ENCODE measurements around the gene FAF2.

The FAF2 gene

GRCh38 chr5:176415952-176416924 is 31.9 kb upstream of the FAF2 start, which contains the start of gene CLTB:
CLTB (minus strand) TSS chr5:176416539; CDS start chr5:176416363, 176 bp downstream.
- 2% methylated on average over 69 of the region's 107 CpGs for WGBS
- H3K79me1 ChIP-seq (replicated peaks; ENCODE audit: low read length, poor library complexity, severe bottlenecking) = peaks cover 21% of the 10 kb centered on the region
- H3K27me3 ChIP-seq (ENCODE audit: control insufficient read depth in 1 of 2, insufficient read depth in 1 of 2, low read length in 2 of 2) = peaks cover 0 to 15% of the 10 kb centered on the region in 2 experiments
- peak within 1 kb of the TSS; percentile 59 for H2AK5ac ChIP-seq (ENCODE audit: low read length, severe bottlenecking)
- peaks cover 30% of the 10 kb centered on the region for H3K4me1 ChIP-seq (ENCODE audit: control insufficient read depth, insufficient read depth, low read depth, low read length)
- H2AFZ ChIP-seq (ENCODE audit: low read depth, low read length) = peak within 1 kb of the TSS; percentile 90
- H4K91ac ChIP-seq (ENCODE audit: low read length) = peak within 1 kb of the TSS; percentile 75
- peak within 1 kb of the TSS; percentile 93 for H3K9ac ChIP-seq (ENCODE audit: low read length)
- peak; percentile 80 for DNase-seq
- peak within 1 kb of the TSS; percentile 66 to 84 for H2BK12ac ChIP-seq (ENCODE audit: low read length in 2 of 2)
- peak within 1 kb of the TSS; percentile 10 for H3K27ac ChIP-seq (ENCODE audit: low read length, poor library complexity, severe bottlenecking)
- H3K18ac ChIP-seq (ENCODE audit: low read depth in 1 of 2, low read length in 2 of 2) = peak within 1 kb of the TSS; percentile 90 to 96
- H3K4ac ChIP-seq (ENCODE audit: low read depth in 1 of 2, low read length in 2 of 2) = peak within 1 kb of the TSS in 1 of 2 experiments; percentile 79
- peak within 1 kb of the TSS; percentile 88 to 89 for H3K4me3 ChIP-seq (ENCODE audit: insufficient read depth in 1 of 2, low read depth in 1 of 2, low read length in 2 of 2)
- peak within 1 kb of the TSS; percentile 36 to 84 for H3K14ac ChIP-seq (ENCODE audit: low read length in 2 of 2)
- H3K36me3 ChIP-seq (ENCODE audit: control insufficient read depth in 1 of 2, insufficient read depth in 2 of 2, low read depth in 1 of 2, low read length in 2 of 2) = peaks cover 0 to 5% of the 10 kb centered on the region in 2 experiments
- H2BK120ac ChIP-seq (ENCODE audit: low read depth, low read length) = peak within 1 kb of the TSS; percentile 92
- H2BK5ac ChIP-seq (ENCODE audit: low read depth, low read length, poor library complexity, severe bottlenecking) = peak within 1 kb of the TSS; percentile 63
- peak within 1 kb of the TSS in 1 of 2 experiments; percentile 75 for H3K23ac ChIP-seq (ENCODE audit: low read length in 2 of 2)
- peak within 1 kb of the TSS; percentile 67 for H2BK15ac ChIP-seq (ENCODE audit: low read depth, poor library complexity, severe bottlenecking)
- peak within 1 kb of the TSS; percentile 80 for H3K4me2 ChIP-seq (ENCODE audit: low read length, poor library complexity, severe bottlenecking)
- H4K8ac ChIP-seq (ENCODE audit: low read length) = peak within 1 kb of the TSS; percentile 93
- H3K9me3 ChIP-seq (ENCODE audit: control insufficient read depth, low read length) = no peaks in the 10 kb centered on the region

GRCh38 chr5:176416965-176417364 is 31.2 kb upstream of the FAF2 start:
- H3K4ac ChIP-seq (ENCODE audit: low read depth in 1 of 2, low read length in 2 of 2) = no peak overlapping the region
- no peak overlapping the region for H3K18ac ChIP-seq (ENCODE audit: low read depth in 1 of 2, low read length in 2 of 2)
- no peak overlapping the region for H2AFZ ChIP-seq (ENCODE audit: low read depth, low read length)
- peak overlapping the region; percentile 59 for H2AK5ac ChIP-seq (ENCODE audit: low read length, severe bottlenecking)
- H4K91ac ChIP-seq (ENCODE audit: low read length) = no peak overlapping the region
- H3K27me3 ChIP-seq (ENCODE audit: control insufficient read depth in 1 of 2, insufficient read depth in 1 of 2, low read length in 2 of 2) = peaks cover 0 to 15% of the 10 kb centered on the region in 2 experiments
- no peak overlapping the region for H3K23ac ChIP-seq (ENCODE audit: low read length in 2 of 2)
- H2BK5ac ChIP-seq (ENCODE audit: low read depth, low read length, poor library complexity, severe bottlenecking) = no peak overlapping the region
- peaks cover 0 to 5% of the 10 kb centered on the region in 2 experiments for H3K36me3 ChIP-seq (ENCODE audit: control insufficient read depth in 1 of 2, insufficient read depth in 2 of 2, low read depth in 1 of 2, low read length in 2 of 2)
- H3K27ac ChIP-seq (ENCODE audit: low read length, poor library complexity, severe bottlenecking) = no peak overlapping the region
- H3K9me3 ChIP-seq (ENCODE audit: control insufficient read depth, low read length) = no peaks in the 10 kb centered on the region
- H3K4me2 ChIP-seq (ENCODE audit: low read length, poor library complexity, severe bottlenecking) = no peak overlapping the region
- DNase-seq = no peak
- H3K9ac ChIP-seq (ENCODE audit: low read length) = peak overlapping the region; percentile 93
- H3K4me1 ChIP-seq (ENCODE audit: control insufficient read depth, insufficient read depth, low read depth, low read length) = peaks cover 30% of the 10 kb centered on the region
- H2BK12ac ChIP-seq (ENCODE audit: low read length in 2 of 2) = peak overlapping the region; percentile 11 to 38
- no peak overlapping the region for H2BK120ac ChIP-seq (ENCODE audit: low read depth, low read length)
- WGBS = 90% methylated on average over 11 of the region's 11 CpGs
- H2BK15ac ChIP-seq (ENCODE audit: low read depth, poor library complexity, severe bottlenecking) = no peak overlapping the region
- H3K79me1 ChIP-seq (replicated peaks; ENCODE audit: low read length, poor library complexity, severe bottlenecking) = peaks cover 21% of the 10 kb centered on the region
- peak overlapping the region; percentile 93 for H4K8ac ChIP-seq (ENCODE audit: low read length)
- H3K4me3 ChIP-seq (ENCODE audit: insufficient read depth in 1 of 2, low read depth in 1 of 2, low read length in 2 of 2) = peak overlapping the region in 1 of 2 experiments; percentile 89
- no peak overlapping the region for H3K14ac ChIP-seq (ENCODE audit: low read length in 2 of 2)

DNA sequence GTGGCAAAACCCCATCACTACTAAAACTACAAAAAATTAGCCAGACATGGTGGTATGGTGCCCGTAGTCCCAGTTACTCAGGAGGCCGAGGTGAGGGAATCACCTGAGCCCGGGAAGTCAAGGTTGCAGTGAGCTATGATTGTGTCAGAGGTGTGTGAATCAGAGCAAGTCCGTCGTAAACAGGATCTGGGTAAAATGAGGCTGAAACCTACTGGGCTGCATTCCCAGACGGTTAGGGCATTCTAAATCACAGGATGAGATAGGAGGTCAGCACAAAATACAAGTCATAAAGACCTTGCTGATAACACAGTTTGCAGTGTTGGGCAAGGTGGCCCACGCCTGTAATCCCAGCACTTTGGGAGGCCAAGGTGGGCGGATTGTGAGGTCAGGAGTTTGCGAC is 29.9 kb upstream of the FAF2 start:
- H3K4me2 ChIP-seq (ENCODE audit: low read length, poor library complexity, severe bottlenecking) = no peak overlapping the region
- H3K27me3 ChIP-seq (ENCODE audit: control insufficient read depth in 1 of 2, insufficient read depth in 1 of 2, low read length in 2 of 2) = peaks cover 0 to 15% of the 10 kb centered on the region in 2 experiments
- H2BK12ac ChIP-seq (ENCODE audit: low read length in 2 of 2) = no peak overlapping the region
- no peak overlapping the region for H3K14ac ChIP-seq (ENCODE audit: low read length in 2 of 2)
- H2BK5ac ChIP-seq (ENCODE audit: low read depth, low read length, poor library complexity, severe bottlenecking) = no peak overlapping the region
- H3K36me3 ChIP-seq (ENCODE audit: control insufficient read depth in 1 of 2, insufficient read depth in 2 of 2, low read depth in 1 of 2, low read length in 2 of 2) = no peaks in the 10 kb centered on the region
- peaks cover 26% of the 10 kb centered on the region for H3K4me1 ChIP-seq (ENCODE audit: control insufficient read depth, insufficient read depth, low read depth, low read length)
- no peak overlapping the region for H2BK15ac ChIP-seq (ENCODE audit: low read depth, poor library complexity, severe bottlenecking)
- no peak overlapping the region for H2AK5ac ChIP-seq (ENCODE audit: low read length, severe bottlenecking)
- H2AFZ ChIP-seq (ENCODE audit: low read depth, low read length) = no peak overlapping the region
- no peaks in the 10 kb centered on the region for H3K9me3 ChIP-seq (ENCODE audit: control insufficient read depth, low read length)
- no peak overlapping the region for H3K4me3 ChIP-seq (ENCODE audit: insufficient read depth in 1 of 2, low read depth in 1 of 2, low read length in 2 of 2)
- H3K9ac ChIP-seq (ENCODE audit: low read length) = no peak overlapping the region
- H4K91ac ChIP-seq (ENCODE audit: low read length) = no peak overlapping the region
- peaks cover 13% of the 10 kb centered on the region for H3K79me1 ChIP-seq (replicated peaks; ENCODE audit: low read length, poor library complexity, severe bottlenecking)
- 87% methylated on average over 9 of the region's 9 CpGs for whole genome bisulfite sequencing
- H3K27ac ChIP-seq (ENCODE audit: low read length, poor library complexity, severe bottlenecking) = no peak overlapping the region
- H4K8ac ChIP-seq (ENCODE audit: low read length) = no peak overlapping the region
- no peak overlapping the region for H3K4ac ChIP-seq (ENCODE audit: low read depth in 1 of 2, low read length in 2 of 2)
- no peak for DNase-seq
- H2BK120ac ChIP-seq (ENCODE audit: low read depth, low read length) = no peak overlapping the region
- no peak overlapping the region for H3K18ac ChIP-seq (ENCODE audit: low read depth in 1 of 2, low read length in 2 of 2)
- no peak overlapping the region for H3K23ac ChIP-seq (ENCODE audit: low read length in 2 of 2)

- Histone ChIP-seq H3K36me3 (ENCODE audit: control insufficient read depth in 1 of 2, insufficient read depth in 2 of 2, low read depth in 1 of 2, low read length in 2 of 2) (no peaks in the 10 kb centered on the region), H4K91ac (ENCODE audit: low read length) (no peak overlapping the region), H3K14ac (ENCODE audit: low read length in 2 of 2) (no peak overlapping the region), H3K18ac (ENCODE audit: low read depth in 1 of 2, low read length in 2 of 2) (no peak overlapping the region), H2BK12ac (ENCODE audit: low read length in 2 of 2) (no peak overlapping the region), H3K27me3 (ENCODE audit: control insufficient read depth in 1 of 2, insufficient read depth in 1 of 2, low read length in 2 of 2) (peaks cover 0 to 15% of the 10 kb centered on the region in 2 experiments), H3K79me1 (replicated peaks; ENCODE audit: low read length, poor library complexity, severe bottlenecking) (peaks cover 6% of the 10 kb centered on the region), H3K23ac (ENCODE audit: low read length in 2 of 2) (no peak overlapping the region), H3K9ac (ENCODE audit: low read length) (no peak overlapping the region), H3K4me1 (ENCODE audit: control insufficient read depth, insufficient read depth, low read depth, low read length) (peaks cover 13% of the 10 kb centered on the region), H2BK120ac (ENCODE audit: low read depth, low read length) (no peak overlapping the region), H2BK5ac (ENCODE audit: low read depth, low read length, poor library complexity, severe bottlenecking) (no peak overlapping the region), H4K8ac (ENCODE audit: low read length) (no peak overlapping the region), H3K9me3 (ENCODE audit: control insufficient read depth, low read length) (no peaks in the 10 kb centered on the region), H2AK5ac (ENCODE audit: low read length, severe bottlenecking) (no peak overlapping the region), H3K27ac (ENCODE audit: low read length, poor library complexity, severe bottlenecking) (no peak overlapping the region), H3K4me3 (ENCODE audit: insufficient read depth in 1 of 2, low read depth in 1 of 2, low read length in 2 of 2) (no peak overlapping the region), H2BK15ac (ENCODE audit: low read depth, poor library complexity, severe bottlenecking) (no peak overlapping the region), H3K4ac (ENCODE audit: low read depth in 1 of 2, low read length in 2 of 2) (no peak overlapping the region), H3K4me2 (ENCODE audit: low read length, poor library complexity, severe bottlenecking) (no peak overlapping the region), H2AFZ (ENCODE audit: low read depth, low read length) (no peak overlapping the region)
- no peak for DNase-seq
- WGBS = 90% methylated on average over 5 of the region's 5 CpGs
These were observed 28.1 kb upstream of the FAF2 start for GRCh38 chr5:176420086-176420485.
